HuH-7 (cell line): Measurements from ENCODE around the gene SPCS3.
"Not testable (repeated sequence)": the region's sequence is repeated elsewhere in the genome, so short reads cannot be mapped to it uniquely, and the experiment has no call there.

Experiments used
- DNase-seq: peaks from one replicate; pipeline ENCODE4 v3.0.0; 2011; ENCODE audit warnings: low spot score

SPCS3 gene

DNA sequence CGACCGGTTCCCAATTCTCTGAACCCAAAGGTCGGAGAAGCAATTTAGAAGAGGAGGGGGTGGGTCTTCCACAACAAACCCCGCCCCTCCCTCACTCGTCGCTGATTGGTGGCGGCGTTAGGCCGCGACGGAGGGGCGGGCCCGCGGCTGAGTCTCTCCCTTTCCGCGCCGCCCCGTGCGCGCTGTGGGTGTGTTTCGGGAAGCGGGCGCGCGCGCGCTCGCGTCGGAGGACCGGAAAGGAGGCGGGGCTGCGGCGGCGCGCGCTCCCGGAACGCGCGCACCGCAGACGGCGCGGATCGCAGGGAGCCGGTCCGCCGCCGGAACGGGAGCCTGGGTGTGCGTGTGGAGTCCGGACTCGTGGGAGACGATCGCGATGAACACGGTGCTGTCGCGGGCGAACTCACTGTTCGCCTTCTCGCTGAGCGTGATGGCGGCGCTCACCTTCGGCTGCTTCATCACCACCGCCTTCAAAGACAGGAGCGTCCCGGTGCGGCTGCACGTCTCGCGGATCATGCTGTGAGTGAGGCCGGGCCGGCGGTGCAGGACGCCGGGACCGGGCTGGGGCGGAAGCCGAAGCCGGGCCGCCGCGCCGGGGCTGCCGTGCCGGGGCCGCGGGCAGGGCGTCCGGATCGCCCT is at the start of gene SPCS3:
Gene SPCS3, plus strand, starts transcription at position 263 of the 636 bp plus-strand sequence. Its CDS starts 111 bp downstream, at position 374.
- DNase-seq: peak; percentile 84

DNA sequence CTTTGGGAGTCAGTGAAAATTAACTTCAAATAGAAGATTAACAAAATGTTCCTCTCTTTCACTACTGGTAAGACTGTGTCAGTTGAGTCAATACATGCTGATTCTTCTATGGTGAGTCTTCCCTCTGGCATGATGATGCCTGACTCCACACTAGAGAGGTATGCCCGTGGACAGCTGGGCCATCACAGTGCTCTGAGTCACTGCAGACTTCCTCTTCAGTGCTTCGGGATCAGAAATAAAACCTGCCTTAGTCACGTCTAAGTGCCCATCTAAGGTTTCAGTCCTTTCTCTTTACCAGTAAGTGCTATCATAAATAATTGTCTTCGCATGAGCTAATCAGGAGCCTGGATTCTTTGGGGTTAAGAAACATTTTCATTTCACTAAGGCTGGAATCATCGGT is 49.1 kb upstream of the SPCS3 start:
- DNase-seq: no peak

DNA sequence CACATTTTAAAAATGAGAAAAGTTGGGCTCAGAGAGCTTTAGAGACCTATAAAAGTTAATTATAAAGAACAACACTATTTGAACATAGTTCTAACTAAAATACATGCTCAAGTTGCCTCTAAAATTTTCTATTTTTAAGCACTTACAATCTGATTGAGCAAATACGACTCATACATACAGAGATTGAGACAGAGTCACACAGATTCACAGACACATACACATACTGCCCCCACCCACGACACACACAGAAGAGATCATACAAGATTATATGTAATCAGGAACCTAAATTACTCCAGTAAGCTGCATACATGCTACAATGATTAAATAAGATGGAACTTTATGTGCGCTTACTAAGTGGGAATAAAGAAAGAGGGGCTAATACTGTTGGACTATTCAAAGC is 48.0 kb upstream of the SPCS3 start:
- DNase-seq: no peak

DNA sequence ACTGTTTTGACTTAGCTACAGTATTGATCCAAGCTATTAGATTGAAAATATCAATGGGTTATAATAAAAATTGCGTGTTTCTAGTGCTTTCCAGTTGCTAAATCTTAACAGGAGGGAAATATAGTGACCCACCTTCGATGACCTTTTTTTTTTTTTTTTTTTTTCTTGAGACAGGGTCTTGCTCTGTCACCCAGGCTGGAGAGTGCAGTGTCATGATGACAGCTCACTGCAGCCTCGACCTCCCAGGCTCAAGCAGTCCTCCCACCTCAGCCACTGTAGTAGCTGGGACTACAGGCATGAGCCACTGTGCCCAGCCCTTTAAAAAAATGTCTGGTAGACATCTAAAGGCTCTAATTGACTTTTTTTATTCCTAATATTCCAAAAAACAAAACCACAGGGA is 47.0 kb upstream of the SPCS3 start:
- DNase-seq: no peak

DNA sequence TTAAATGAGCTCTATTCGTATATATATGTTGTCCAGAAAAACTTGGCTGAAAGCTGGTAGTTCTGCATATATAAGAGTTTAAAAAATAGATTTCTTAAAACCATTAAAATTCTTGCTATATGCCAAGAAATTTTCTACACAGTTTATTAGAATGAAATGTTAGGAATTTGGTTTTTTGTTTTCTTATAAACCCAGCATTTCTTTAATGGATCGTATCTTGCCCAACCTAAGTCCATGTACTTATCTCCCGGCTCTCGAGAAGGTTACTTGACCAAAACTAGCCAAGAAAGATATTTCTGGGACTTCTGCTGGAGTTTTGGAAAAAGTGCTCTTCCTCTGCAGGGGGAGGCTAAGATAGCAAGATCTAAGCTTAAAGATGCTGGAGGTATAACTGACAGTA is 46.0 kb upstream of the SPCS3 start:
- DNase-seq: no peak

DNA sequence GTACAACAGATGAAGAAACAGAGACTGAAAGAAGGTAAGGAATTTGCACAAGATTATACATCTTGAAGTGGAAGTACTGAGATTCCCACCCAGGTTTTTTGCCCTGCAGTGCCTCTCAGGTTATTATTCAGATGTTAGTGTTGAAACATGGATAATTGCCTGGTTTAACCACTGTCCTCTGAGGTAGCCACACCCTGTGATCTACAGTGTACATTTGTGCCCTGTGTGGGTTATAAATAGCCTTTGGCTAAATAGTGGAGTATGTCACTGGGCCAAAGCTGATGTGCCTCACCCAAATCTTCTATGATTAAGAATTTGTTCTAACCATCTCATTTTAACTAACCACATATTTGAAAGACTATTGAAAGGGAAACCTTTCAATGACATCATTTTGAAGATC is 45.3 kb upstream of the SPCS3 start:
- DNase-seq: no peak

DNA sequence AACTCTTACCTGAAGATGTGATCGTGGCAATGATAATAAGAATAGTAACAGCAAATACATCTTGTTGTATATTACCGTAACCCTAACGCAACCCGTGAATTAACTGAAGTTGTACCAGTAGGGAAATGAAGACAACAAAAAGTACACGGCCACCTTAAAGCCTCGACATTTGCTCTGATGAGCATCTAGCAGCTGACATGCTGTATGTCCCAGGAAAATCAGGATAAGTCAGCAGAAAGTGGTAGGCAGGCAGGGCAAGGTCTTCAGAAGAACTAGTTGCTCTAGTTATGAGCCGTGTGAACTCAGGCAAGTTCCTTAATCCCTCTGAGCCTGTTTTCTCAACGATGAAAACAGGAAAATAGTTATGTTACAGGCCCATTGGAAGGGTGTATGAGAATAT is 43.1 kb upstream of the SPCS3 start:
- no peak for DNase-seq

DNA sequence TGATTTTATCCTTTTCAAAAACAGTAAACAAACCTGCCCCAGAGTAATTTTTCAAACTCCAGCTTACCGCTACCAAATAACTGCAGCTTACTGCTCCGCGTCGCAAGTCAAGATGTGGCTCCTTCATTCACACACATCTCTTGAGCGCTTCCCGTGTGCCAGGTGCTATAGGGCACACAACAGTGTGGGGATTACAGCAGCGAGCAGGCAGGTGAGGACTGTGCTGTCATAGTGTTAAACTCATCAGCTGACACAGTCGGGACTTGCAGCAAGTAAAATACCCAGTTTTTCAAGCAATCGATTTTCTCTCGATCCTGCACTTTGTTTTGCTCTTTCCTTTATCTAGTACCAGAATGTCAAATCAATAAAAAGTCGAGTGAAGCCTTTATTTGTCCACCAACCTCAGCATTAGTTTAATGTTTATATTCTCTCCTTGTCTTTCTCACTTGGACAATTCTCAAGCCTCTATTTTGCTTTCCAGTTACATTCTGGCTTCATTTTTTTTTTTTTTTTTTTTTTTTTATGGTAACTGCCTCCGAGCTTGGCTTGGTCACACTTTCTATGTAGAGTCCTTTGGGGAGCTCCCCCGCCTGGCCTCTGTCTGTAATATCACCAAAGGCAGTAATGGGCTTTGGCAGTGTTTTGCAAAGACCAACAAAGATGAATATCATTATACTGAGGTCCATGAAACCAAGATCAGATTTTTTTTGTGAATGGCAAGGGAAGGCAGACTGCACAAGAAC is 42.4 kb upstream of the SPCS3 start:
- peak; percentile 20 for DNase-seq

DNA sequence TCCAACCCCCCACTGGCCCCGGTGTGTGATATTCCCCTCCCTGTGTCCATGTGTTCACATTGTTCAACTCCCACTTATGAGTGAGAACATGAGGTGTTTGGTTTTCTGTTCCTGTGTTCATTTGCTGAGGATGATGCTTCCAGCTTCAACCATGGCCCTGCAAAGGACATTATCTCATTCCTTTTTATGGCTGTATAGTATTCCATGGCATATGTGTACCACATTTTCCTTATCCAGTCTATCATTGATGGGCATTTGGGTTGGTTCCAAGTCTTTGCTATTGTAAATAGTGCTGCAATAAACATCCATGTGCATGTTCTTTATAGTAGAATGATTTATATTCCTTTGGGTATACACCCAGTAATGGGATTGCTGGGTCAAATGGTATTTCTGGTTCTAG is 40.2 kb upstream of the SPCS3 start:
- DNase-seq: not testable (repeated sequence)

DNA sequence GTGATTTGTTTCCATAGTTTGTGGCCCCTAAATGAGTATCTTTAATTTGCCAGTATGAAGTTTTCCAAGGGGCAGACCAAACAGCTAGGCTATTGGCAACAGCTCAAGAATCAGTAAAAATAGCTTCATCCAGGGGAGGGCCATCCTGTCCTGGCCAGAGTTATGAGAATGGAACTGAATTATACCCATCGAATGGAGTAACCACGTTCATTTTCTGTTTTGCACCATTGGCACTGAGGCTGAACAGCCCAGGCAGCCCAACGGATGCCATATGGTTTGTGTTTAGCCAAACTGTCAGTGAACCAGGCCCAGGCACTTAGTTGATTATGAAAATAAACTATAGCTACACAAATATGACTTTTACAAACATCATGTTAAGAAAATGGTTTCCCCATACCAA is 33.0 kb upstream of the SPCS3 start:
- no peak for DNase-seq

DNA sequence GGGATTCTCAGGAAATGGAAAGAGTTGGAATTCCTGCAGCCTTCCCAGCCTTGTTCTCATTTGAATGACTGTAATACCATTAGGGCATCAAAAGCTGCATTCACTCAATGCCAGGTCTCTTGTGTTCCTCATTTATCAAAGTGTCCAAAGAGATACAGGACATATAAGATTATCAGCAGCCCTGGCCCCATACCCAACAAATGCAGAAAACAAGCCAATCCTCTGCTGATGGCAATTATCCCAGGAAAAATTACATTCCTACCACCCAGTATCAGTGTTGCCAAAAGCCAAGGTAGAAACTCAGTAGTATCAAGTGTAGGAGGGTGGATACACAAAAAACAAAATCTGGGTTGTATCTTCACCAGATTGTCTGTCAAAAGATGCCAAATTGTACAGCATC is 32.2 kb upstream of the SPCS3 start:
- DNase-seq: no peak

DNA sequence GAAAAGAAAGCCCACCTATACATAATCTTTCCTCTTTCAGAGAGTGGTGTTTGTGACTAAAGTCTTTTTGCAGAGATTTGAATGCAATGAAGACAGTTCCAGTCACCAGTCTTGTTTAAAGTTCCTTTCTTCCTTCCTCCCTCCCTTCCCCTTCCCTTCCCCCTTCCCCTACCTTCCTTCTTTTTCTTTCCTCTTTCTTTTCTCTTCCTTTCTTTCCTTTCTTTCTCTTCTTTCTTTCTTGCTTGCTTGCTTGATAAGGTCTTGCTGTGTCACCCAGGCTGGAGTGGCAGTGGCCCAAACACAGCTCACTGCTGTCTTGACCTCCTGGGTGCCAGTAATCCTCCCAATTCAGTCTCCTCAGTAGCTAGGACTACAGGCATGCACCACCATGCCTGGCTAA is 31.7 kb upstream of the SPCS3 start:
- DNase-seq: no peak

DNA sequence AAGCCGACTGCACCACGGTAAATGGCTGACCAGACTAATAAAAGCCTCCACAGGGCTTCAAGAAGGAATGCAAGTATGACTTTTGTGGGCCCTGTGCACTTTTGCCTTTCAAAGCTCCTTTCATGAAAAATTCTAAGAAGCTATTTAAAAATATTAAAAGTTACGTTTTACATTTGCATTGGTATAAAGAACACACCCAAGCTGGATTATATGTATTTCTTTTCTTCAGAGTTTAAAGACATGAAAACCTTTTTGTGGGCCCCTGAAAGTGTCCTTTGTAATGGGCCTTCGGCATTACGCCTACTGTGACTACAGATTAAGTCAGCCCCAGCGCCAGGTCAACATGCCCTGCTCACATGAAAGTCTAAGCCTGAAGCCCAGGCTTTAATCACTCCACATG is 30.2 kb upstream of the SPCS3 start:
- DNase-seq: no peak

DNA sequence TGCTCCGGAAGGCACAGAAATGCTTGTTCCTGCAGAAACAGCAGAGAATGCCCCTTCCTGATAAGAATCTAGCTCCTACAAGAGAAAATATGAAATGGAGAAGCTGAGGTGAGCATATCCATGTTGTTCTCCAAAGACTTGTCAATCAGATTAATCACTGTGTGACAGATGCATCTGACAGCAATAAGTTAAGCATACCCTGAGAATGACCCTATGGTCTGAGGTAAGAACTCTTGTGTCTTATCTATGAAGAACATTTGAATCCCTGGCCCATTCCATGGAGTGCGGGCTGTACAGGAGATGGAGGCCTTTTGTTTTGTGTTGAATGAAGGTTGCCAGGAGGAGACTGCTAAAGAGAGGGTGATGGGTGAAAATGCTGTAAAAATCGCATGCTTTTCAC is 29.2 kb upstream of the SPCS3 start:
- no peak for DNase-seq

DNA sequence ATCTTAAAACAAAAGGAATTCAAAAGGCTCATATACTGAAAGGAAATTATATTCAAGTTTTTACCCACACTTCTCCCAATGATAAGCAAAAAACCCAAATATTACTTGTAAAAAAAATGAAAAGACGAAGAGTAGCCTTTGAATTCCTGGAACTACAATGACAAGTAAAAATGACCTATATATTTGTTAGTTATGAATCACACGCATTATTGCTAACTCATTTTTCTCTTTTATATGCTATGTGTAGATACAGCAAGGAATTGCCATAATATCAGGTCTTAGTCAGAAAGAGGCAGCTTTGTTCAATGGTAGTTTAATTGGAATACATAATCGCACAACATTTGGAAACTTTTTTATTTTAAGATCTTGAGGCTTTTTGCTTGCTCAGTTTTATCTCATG is 28.0 kb upstream of the SPCS3 start:
- no peak for DNase-seq

DNA sequence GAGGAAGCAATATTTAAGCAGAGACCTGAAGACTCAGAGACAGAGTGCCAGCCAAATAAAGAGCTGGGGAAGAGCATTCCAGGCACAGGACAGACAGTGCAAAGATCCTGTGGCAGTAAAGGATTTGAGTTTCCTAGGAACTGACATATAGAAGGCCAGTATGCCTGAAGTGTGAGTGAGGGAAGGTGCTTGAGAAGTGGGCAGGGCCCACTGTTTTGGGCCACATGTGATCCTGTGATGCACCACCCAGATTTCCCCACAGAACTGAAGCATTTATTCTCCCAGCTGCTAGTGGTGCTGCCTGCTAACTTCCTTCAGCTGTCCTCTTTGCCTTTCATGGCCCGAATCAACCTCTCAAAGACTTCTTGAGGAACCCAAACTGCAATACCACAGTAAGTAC is 26.8 kb upstream of the SPCS3 start:
- DNase-seq: no peak

DNA sequence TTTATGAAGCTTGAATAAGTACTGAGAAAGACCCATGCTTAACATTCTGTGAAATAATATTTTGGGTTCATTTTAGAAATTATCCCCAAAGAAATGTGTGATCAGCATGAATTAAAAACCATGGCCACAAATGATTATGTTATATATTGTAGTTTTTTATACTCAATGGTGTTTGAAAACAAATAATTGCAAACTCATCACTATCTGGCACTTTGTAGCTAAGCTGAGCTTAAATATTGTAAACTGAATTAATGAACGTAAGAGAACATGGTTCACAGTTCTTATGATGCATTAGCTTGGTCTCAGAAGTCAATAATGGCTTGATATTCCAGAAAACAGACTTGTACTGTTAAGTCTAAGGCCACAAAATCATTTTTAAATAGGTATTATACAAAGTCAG is 26.1 kb upstream of the SPCS3 start:
- DNase-seq: no peak

DNA sequence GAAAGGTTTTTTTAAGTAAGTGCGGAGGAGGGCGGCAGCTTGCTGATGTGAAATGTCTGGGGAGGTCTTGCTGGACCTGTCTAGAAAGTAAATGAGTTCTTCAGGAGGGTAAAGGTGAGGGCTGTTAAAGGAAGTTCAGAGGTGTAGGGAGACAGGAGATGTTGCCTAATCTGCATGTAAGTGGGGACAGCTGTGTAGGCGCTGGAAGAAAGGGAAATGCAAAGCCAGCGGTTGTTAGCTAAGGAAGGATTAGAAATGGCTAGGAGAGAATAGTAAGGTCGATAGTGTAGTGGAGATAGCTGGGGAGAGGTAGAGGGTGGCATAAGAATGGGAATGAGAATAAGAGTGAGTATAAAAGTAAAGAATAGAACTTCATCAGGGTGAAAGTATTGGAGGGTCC is 23.9 kb upstream of the SPCS3 start:
- DNase-seq: not testable (repeated sequence)

DNA sequence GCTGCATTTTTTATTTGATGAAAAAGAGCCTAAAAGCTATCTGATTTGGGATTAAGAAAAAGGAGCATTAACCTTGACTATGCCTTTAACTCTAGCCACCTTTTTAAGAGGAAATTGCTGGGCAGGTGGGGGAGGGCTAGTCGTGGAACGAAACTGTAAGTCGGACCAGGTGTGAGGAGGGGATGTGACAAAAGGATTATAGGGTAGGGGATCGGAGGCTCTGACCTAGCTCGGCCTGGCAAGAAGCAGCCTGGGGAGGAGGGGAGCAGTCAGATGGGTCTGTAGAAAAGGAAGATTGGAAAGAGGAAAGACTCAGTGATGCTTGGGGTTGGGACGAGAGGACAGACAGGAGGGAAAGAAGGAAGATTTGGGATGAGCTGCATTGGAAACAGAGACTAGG is 21.1 kb upstream of the SPCS3 start:
- DNase-seq: no peak

DNA sequence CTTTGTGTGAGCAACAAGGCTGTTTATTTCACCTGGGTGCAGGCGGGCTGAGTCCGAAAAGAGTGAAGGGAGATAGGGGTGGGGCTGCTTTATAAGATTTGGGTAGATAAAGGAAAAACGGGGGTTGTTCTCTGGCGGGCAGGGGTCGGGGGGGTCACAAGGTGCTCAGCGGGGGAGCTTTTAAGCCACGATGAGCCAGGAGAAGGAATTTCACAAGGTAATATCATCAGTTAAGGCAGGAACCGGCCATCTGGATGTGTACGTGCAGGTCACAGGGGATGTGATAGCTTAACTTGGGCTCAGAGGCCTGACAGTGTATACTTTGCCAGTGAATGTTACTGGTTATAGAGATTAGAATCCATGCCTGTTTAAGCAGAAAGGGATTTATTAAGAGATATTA is 19.7 kb upstream of the SPCS3 start:
- no peak for DNase-seq

DNA sequence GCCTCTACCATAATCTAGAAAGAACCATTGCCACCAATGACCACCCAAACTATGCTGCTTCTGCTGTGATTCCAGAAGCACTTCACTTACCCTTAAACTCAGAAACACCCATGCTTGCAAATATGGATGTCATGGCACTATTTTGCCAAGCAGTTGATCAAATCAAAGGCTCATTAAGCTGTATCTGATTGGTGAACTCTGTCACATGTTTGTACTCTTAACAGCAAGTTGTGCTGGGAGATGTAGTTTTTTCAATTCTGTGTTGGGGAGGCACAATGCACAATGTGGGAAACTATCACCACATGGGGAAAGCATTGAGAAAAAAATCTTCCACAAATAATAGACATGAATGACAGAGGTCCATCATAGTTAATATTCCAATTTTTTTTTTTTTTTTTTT is 19.2 kb upstream of the SPCS3 start:
- DNase-seq: no peak

DNA sequence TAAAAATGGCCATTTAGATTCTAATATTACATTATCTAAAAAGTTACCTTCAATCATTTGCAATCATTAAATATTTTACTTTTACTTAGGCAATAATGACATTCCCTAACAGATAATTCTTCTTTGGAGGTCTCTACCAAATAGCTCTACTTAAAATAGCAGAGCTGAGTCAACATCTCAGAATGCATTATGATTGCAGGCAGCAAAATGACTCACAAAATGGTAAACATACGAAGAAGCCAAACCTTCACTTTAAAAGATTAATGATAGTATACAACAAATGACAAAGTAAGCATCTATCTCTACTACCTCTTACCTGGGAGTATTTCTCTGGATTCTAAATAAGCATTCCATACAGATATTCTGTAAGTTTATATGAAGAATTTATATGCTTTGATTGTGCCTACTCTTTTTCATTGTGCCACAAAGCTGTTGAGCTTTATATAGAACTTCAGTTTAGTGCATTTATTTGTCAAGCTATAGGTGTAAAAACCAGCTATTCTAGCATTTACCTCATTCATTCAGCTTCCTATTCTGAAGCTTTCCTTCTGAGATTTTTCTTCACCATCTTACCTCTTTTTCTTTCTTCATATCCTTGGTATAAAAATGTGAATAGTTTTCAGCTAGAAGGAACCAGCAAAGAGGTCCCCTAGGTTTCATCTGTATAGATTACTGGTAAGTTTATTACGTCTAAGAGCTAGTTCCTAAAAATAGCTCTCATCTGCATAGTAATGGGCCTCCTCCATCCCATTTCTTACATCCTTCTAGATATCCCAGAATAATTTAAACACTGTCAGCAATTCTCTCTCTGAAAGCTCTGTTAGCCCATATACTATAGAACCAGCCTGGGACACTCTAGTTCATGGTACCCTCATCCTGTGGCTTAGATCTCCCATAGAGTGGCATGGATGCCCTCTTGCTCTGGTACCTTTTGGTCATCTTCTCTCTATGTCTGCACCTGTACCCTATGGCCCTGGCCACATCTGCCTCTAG is 17.2 kb upstream of the SPCS3 start:
- DNase-seq: no peak

DNA sequence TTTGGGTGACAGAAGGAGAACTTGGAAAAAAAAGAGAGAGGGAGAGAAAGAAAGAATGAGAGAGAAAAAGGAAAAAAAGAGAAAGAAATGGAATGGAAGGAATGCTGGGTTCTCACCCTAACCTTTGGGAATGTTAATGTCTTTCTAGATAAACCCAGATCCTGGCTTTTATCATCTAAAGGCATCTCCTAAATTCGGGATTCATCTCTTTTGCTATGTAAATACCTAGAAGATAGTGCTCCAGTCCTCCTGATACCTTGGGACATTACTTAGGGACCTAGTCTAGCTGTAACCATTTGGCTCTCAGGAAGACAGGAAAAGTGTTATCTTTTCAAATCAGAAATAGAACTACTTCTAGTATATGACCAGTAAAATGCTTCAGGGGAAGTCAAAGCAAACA is 15.8 kb upstream of the SPCS3 start:
- no peak for DNase-seq
